Measurements from ENCODE around the gene CAPN15.

GRCh38 chr16:522320-523096 lies 5.0 kb upstream of the CAPN15 start:
- TF ChIP-seq CTCF (IDR thresholded peaks at IDR 0.05) (no peak), POLR2A (IDR thresholded peaks at IDR 0.05) (no peak)

Measured in Peyer's patch (tissue), 4 donors.